ENCODE data around the gene SRC. TPM values are rescaled to one million over a fixed set of nuclear protein-coding genes. Genes with fewer than 3 reads are reported as not detected.

SRC gene
- total RNA-seq, 4 donors from 2014 or later = 23.4 to 36.9 (median 29.0) TPM

DNA sequence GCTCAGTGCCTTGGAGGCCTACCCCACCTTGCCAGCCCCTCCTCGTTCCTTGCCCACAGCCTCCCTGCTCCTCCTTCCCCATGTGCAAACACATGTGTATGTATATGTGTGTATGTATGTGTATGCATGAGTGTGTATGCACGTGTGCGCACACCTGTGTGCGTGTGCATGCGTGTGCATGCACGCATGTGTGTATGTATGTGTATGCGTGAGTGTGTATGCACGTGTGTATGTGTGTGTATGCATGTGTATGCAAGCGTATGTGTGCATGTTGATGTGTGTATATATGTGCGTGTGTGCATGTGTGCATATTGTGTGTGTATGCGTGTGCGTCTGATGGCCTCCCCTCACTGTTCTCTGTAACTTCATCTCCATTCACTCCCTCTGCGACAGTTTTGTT lies 74.7 kb downstream of the SRC start:
- peaks cover 0 to 91% of the 10 kb centered on the region in 2 donors for H3K27me3 ChIP-seq
- no peak overlapping the region for H3K4me3 ChIP-seq
- TF ChIP-seq, protein P1, sequence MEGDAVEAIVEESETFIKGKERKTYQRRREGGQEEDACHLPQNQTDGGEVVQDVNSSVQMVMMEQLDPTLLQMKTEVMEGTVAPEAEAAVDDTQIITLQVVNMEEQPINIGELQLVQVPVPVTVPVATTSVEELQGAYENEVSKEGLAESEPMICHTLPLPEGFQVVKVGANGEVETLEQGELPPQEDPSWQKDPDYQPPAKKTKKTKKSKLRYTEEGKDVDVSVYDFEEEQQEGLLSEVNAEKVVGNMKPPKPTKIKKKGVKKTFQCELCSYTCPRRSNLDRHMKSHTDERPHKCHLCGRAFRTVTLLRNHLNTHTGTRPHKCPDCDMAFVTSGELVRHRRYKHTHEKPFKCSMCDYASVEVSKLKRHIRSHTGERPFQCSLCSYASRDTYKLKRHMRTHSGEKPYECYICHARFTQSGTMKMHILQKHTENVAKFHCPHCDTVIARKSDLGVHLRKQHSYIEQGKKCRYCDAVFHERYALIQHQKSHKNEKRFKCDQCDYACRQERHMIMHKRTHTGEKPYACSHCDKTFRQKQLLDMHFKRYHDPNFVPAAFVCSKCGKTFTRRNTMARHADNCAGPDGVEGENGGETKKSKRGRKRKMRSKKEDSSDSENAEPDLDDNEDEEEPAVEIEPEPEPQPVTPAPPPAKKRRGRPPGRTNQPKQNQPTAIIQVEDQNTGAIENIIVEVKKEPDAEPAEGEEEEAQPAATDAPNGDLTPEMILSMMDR (IDR thresholded peaks at IDR 0.05) = no peak
- TF ChIP-seq POLR2A (IDR thresholded peaks at IDR 0.05) (no peak), EP300 (IDR thresholded peaks at IDR 0.05) (no peak)
- H3K27ac ChIP-seq = no peak overlapping the region
- no peak for DNase-seq (ENCODE audit: low spot score in 2 of 2)
- no peaks in the 10 kb centered on the region for H3K9me3 ChIP-seq
- H3K4me1 ChIP-seq = peaks cover 0 to 6% (median 0%) of the 10 kb centered on the region in 4 donors
- WGBS, 2 donors = 79 to 94% methylated on average over 13 of the region's 13 CpGs
- H3K36me3 ChIP-seq = no peaks in the 10 kb centered on the region

DNA sequence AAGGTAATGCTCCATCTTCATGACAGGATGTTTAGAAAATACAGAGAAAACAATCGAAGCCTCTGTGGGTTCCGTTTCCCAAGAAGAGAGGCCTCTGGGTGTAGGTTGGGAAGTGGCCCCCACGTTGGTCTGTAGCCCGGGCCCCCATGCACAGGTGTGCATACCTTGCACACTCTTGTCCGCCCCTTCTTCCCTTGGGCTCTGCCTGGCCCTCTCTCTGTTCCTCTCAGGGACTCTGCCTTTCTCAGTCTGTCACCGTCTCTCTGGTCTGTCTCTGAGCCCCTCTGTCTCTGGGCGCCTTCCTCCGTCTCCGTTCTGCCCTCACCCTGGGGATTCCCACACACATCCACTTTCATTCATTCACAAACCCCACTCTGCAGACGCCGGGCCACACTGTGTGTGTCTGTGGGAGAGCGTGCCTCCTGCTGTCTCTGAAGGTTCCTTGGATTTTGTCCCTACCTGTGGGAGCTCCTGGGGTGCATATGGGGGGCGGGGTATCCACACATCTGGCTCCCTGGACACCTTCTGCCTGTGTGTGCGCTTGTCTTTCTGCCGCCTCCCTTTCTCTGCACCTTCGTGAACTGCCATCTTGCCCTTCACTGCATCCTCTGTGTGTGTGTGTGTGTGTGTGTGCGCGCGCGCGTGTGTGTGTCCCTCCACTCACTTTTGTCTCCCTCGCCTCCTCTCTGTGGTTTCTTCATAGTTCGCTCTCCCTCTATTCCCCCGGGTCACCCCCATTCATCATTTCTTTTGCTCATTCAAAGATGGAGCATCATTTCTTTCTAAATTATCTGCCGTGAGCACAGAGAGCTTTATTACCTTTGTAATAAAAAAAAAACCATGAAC lies 75.3 kb downstream of the SRC start:
- Histone ChIP-seq H3K27me3 (peaks cover 0 to 92% of the 10 kb centered on the region in 2 donors), H3K4me3 (no peak overlapping the region), H3K36me3 (no peaks in the 10 kb centered on the region), H3K9me3 (no peaks in the 10 kb centered on the region), H3K4me1 (peaks cover 0 to 6% (median 0%) of the 10 kb centered on the region in 4 donors), H3K27ac (no peak overlapping the region)
- 59% methylated on average over 25 of the region's 25 CpGs for WGBS, 2 donors
- no peak for DNase-seq (ENCODE audit: low spot score in 2 of 2)
- TF ChIP-seq POLR2A (IDR thresholded peaks at IDR 0.05) = no peak
- no peak for TF ChIP-seq EP300 (IDR thresholded peaks at IDR 0.05)
- TF ChIP-seq, protein P1 (IDR thresholded peaks at IDR 0.05) = no peak

DNA sequence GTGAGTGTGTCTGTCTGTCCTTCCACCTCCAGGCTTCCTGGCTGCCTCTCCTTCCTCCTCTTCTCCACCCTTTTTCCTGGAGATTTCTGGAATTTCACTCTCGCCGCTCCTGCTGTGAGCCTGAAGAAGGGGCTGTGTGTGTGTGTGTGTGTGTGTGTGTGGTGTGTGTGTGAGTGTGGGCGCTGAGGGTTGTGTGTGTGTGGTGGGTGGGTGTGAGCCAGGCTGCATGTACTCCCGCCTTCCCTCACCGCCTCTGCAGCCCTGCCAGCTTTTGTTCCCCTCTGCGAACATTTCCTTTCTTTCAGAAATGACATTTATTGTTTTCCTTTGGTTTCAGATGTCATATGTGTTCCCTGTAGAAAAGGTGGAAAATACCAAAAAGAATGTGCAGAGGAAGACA lies 76.0 kb downstream of the SRC start:
- no peaks in the 10 kb centered on the region for H3K36me3 ChIP-seq
- H3K4me3 ChIP-seq = no peak overlapping the region
- no peak overlapping the region for H3K27ac ChIP-seq
- peaks cover 0 to 91% of the 10 kb centered on the region in 2 donors for H3K27me3 ChIP-seq
- WGBS, 2 donors = 12 to 17% methylated on average over 6 of the region's 6 CpGs
- TF ChIP-seq POLR2A (IDR thresholded peaks at IDR 0.05) = no peak
- TF ChIP-seq EP300 (IDR thresholded peaks at IDR 0.05) = no peak
- TF ChIP-seq, protein P1 (IDR thresholded peaks at IDR 0.05) = no peak
- no peaks in the 10 kb centered on the region for H3K9me3 ChIP-seq
- no peak for DNase-seq (ENCODE audit: low spot score in 2 of 2)
- peaks cover 0 to 6% (median 0%) of the 10 kb centered on the region in 4 donors for H3K4me1 ChIP-seq

DNA sequence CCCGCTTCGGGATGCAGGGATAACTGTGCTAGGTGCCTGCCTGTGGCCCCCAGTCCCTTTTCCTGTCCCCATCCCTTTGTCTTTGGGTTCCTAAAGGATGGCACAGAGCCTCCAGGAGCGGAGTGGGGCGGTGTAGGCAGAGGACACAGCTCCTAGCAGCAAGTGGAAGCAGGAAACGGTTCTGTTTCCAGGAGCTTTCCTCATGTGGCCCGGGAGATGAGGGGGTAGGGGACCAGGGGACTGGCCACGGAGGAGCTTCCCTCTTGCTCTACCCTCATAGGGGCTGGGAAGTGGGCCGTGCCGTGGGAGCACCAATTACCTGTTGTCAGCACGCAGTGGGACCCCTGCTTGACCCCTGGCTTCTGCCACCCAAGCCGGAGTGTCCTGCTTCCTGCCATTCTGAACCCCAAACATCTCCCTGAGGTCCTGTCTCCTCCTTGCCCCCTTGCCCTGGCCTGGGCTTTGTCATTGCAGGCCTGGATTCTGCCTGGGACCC lies 76.9 kb downstream of the SRC start:
- TF ChIP-seq, protein P1 (IDR thresholded peaks at IDR 0.05) = no peak
- TF ChIP-seq POLR2A (IDR thresholded peaks at IDR 0.05) (no peak), EP300 (IDR thresholded peaks at IDR 0.05) (no peak)
- DNase-seq (ENCODE audit: low spot score in 2 of 2) = no peak
- WGBS, 2 donors = 42 to 47% methylated on average over 11 of the region's 11 CpGs
- Histone ChIP-seq H3K36me3 (no peaks in the 10 kb centered on the region), H3K4me1 (peaks cover 0 to 6% (median 0%) of the 10 kb centered on the region in 4 donors), H3K27ac (no peak overlapping the region), H3K4me3 (no peak overlapping the region), H3K9me3 (no peaks in the 10 kb centered on the region), H3K27me3 (peaks cover 0 to 82% of the 10 kb centered on the region in 2 donors)

DNA sequence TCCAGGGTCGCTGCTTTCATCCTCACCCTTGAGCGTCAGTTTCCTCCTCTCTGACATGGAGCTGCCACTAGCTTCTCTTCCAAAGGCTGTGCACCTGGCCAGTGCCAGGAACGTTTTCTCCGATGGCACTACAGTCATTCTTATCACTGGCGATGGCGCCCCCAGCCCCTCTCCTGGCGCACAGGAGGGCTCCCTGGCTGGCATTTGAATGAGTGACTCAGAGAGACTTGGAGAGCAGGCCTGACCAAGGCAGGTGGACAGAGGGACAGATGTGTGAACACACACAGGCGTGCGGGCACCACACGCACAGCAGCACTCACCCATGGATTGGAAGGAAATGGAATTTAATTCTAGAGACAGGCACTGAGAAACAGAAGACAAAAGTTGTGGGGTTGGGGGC lies 77.6 kb downstream of the SRC start:
- no peak for TF ChIP-seq POLR2A (IDR thresholded peaks at IDR 0.05)
- TF ChIP-seq, protein P1 (IDR thresholded peaks at IDR 0.05) = no peak
- no peak for TF ChIP-seq EP300 (IDR thresholded peaks at IDR 0.05)
- Histone ChIP-seq H3K27me3 (peaks cover 0 to 75% of the 10 kb centered on the region in 2 donors), H3K4me3 (no peak overlapping the region), H3K4me1 (peaks cover 0 to 6% (median 0%) of the 10 kb centered on the region in 4 donors), H3K36me3 (no peaks in the 10 kb centered on the region), H3K27ac (no peak overlapping the region), H3K9me3 (no peaks in the 10 kb centered on the region)
- WGBS, 2 donors = 90 to 93% methylated on average over 10 of the region's 10 CpGs
- DNase-seq (ENCODE audit: low spot score in 2 of 2) = no peak

Data from tibial nerve (tissue), 4 donors.